Trophoblast cell (in vitro differentiated cells and primary cell): Measurements from ENCODE around the gene ANP32E.
"Not testable (repeated sequence)": the region's sequence is repeated elsewhere in the genome, so short reads cannot be mapped to it uniquely, and the experiment has no call there.

Experiments used
- DNase-seq, 2 donors: peaks; one replicate each; pipeline ENCODE4 v3.0.0-alpha.2; 2016
- H2AFZ ChIP-seq: 2 replicates; pipeline ENCODE4 v1.6.1; 2013; ENCODE audit warnings: low read length, moderate library complexity, mild to moderate bottlenecking; ENCODE audit not compliant: insufficient read depth, poor library complexity
- H2AK5ac ChIP-seq: 2 replicates; pipeline ENCODE4 v1.6.1; 2013; ENCODE audit warnings: mild to moderate bottlenecking, low read length
- H2BK120ac ChIP-seq: 2 replicates; pipeline ENCODE4 v1.6.1; 2013; ENCODE audit warnings: low read length, mild to moderate bottlenecking, moderate library complexity; ENCODE audit not compliant: insufficient read depth, poor library complexity
- H2BK12ac ChIP-seq: 2 replicates; pipeline ENCODE4 v1.6.1; 2013; ENCODE audit warnings: mild to moderate bottlenecking, low read length, moderate library complexity
- H2BK5ac ChIP-seq: 2 replicates; pipeline ENCODE4 v1.6.1; 2013; ENCODE audit warnings: low read length, low read depth, moderate library complexity, mild to moderate bottlenecking; ENCODE audit not compliant: poor library complexity
- H3K14ac ChIP-seq: 2 replicates; pipeline ENCODE4 v1.6.1; 2013; ENCODE audit warnings: mild to moderate bottlenecking, low read length
- H3K18ac ChIP-seq: 2 replicates; pipeline ENCODE4 v1.6.1; 2013; ENCODE audit warnings: mild to moderate bottlenecking, low read length
- H3K23ac ChIP-seq: 2 replicates; pipeline ENCODE4 v1.6.1; 2013; ENCODE audit warnings: low read length
- H3K27ac ChIP-seq: 2 replicates; pipeline ENCODE4 v1.5.1; 2013; ENCODE audit warnings: low read depth, mild to moderate bottlenecking, inconsistent platforms, low read length, moderate library complexity
- H3K27me3 ChIP-seq: 2 replicates; pipeline ENCODE4 v1.6.1; 2013; ENCODE audit warnings: inconsistent platforms, mild to moderate bottlenecking, low read length, moderate library complexity; ENCODE audit not compliant: insufficient read depth
- H3K36me3 ChIP-seq, 2 experiments: 1 replicate in 1 of 2; 2 replicates in 1 of 2; pipeline ENCODE4 v1.6.1; 2013; ENCODE audit warnings: low read length in 2 of 2, mild to moderate bottlenecking in 2 of 2, moderate library complexity in 1 of 2; ENCODE audit not compliant: insufficient read depth in 2 of 2, control insufficient read depth in 1 of 2
- H3K4ac ChIP-seq: 2 replicates; pipeline ENCODE4 v1.6.1; 2013; ENCODE audit warnings: low read depth, mild to moderate bottlenecking, low read length, moderate library complexity
- H3K4me1 ChIP-seq, 2 experiments: 1 replicate in 1 of 2; 2 replicates in 1 of 2; pipeline ENCODE4 v1.6.1; 2013; ENCODE audit warnings: low read length in 2 of 2, mild to moderate bottlenecking in 2 of 2, moderate library complexity in 1 of 2; ENCODE audit not compliant: insufficient read depth in 2 of 2, control insufficient read depth in 1 of 2
- H3K4me2 ChIP-seq: 2 replicates; pipeline ENCODE4 v1.6.1; 2013; ENCODE audit warnings: inconsistent platforms, mild to moderate bottlenecking, low read length, moderate library complexity
- H3K4me3 ChIP-seq: 2 replicates; pipeline ENCODE4 v1.5.1; 2013; ENCODE audit warnings: mild to moderate bottlenecking, low read depth, low read length, inconsistent platforms
- H3K79me1 ChIP-seq: one replicate; pipeline ENCODE4 v1.6.1; 2013; ENCODE audit warnings: low read length
- H3K79me2 ChIP-seq: 2 replicates; pipeline ENCODE4 v1.6.1; 2013; ENCODE audit warnings: low read length, mild to moderate bottlenecking; ENCODE audit not compliant: control insufficient read depth, insufficient read depth, poor library complexity
- H3K9ac ChIP-seq: 2 replicates; pipeline ENCODE4 v1.6.1; 2013; ENCODE audit warnings: mild to moderate bottlenecking, low read length
- H3K9me3 ChIP-seq: 2 replicates; pipeline ENCODE4 v1.6.1; 2013; ENCODE audit warnings: low read depth, mild to moderate bottlenecking, control low read depth, inconsistent platforms, low read length; ENCODE audit not compliant: insufficient read depth
- H4K12ac ChIP-seq: 2 replicates; pipeline ENCODE4 v1.6.1; 2013; ENCODE audit warnings: low read depth, mild to moderate bottlenecking, low read length, moderate library complexity
- H4K8ac ChIP-seq: 2 replicates; pipeline ENCODE4 v1.6.1; 2013; ENCODE audit warnings: low read depth, mild to moderate bottlenecking, low read length, moderate library complexity
- H4K91ac ChIP-seq: one replicate; pipeline ENCODE4 v1.6.1; 2013; ENCODE audit warnings: low read depth, mild to moderate bottlenecking, low read length, moderate library complexity
- WGBS: extraction: QIAGEN DNeasy Blood & Tissue Kit; methylation state at CpG from one replicate; pipeline ENCODE4 v1.1.7; 2013; ENCODE audit warnings: missing lambda C conversion rate; ENCODE audit not compliant: insufficient read length, insufficient coverage; ENCODE audit errors: extremely low coverage; 5-methylcytosine and 5-hydroxymethylcytosine counted together

Gene ANP32E

DNA sequence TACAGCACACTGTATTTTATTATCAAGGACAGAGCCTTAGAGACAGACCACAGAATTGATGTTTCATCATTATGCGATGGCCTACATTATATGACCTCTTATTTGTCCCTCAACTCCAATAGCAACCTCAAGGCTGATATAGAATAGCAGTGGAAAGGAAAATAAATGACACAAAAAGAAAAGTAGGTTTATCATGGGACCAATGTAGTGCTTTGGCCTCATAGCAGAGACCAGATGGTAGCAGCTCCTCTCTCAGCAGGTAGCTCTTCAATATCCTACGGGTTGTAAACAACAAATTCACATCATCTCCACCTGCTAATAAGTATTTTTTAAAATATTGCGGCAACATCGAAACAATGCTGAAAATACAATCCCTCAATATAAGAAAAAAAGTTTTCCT is 25.2 kb downstream of the ANP32E start:
- no peaks in the 10 kb centered on the region for H3K4me1 ChIP-seq
- DNase-seq: no peak
- H2BK12ac ChIP-seq: no peak overlapping the region
- H3K4ac ChIP-seq: no peak overlapping the region
- no peaks in the 10 kb centered on the region for H3K27me3 ChIP-seq
- H4K12ac ChIP-seq: no peak overlapping the region
- no peak overlapping the region for H3K4me3 ChIP-seq
- no peak overlapping the region for H3K27ac ChIP-seq
- no peaks in the 10 kb centered on the region for H3K9me3 ChIP-seq
- H3K4me2 ChIP-seq: no peak overlapping the region
- H3K14ac ChIP-seq: no peak overlapping the region
- no peaks in the 10 kb centered on the region for H3K36me3 ChIP-seq
- no peak overlapping the region for H4K91ac ChIP-seq
- H2BK120ac ChIP-seq: no peak overlapping the region
- no peak overlapping the region for H3K18ac ChIP-seq
- H4K8ac ChIP-seq: no peak overlapping the region
- WGBS: no CpG with 5 or more reads among the region's 4 CpGs
- H2AFZ ChIP-seq: no peak overlapping the region
- H3K79me2 ChIP-seq: no peaks in the 10 kb centered on the region
- no peak overlapping the region for H2AK5ac ChIP-seq
- H3K79me1 ChIP-seq: peaks cover 4% of the 10 kb centered on the region
- H2BK5ac ChIP-seq: no peak overlapping the region
- no peak overlapping the region for H3K9ac ChIP-seq
- no peak overlapping the region for H3K23ac ChIP-seq

DNA sequence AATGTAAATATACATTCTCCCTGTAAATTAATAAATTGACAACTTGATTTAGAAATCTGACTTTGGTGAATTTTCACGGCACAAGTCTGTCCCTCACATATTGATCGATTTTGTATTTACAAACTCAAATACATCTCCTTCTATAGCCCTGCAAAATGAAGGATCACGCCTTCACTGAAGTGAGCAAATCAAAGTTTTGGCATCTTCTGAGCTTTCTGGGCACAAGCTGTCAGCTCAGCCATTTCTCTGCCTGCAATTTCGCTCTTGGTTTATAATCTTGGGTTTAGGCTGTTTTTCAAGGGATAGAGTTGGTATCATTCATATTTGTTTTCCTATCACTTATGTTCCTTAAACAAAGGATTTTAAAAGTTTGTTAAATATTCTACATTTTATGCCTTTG is 25.8 kb downstream of the ANP32E start:
- Histone ChIP-seq H2BK120ac (no peak overlapping the region), H2BK12ac (no peak overlapping the region), H3K27ac (no peak overlapping the region), H3K9me3 (no peaks in the 10 kb centered on the region), H3K4me3 (no peak overlapping the region), H3K14ac (no peak overlapping the region), H2AK5ac (no peak overlapping the region), H3K9ac (no peak overlapping the region), H3K18ac (no peak overlapping the region), H4K91ac (no peak overlapping the region), H3K4ac (no peak overlapping the region), H4K8ac (no peak overlapping the region), H3K36me3 (no peaks in the 10 kb centered on the region), H2AFZ (no peak overlapping the region), H2BK5ac (no peak overlapping the region), H3K79me2 (no peaks in the 10 kb centered on the region), H3K23ac (no peak overlapping the region), H4K12ac (no peak overlapping the region), H3K4me1 (no peaks in the 10 kb centered on the region), H3K79me1 (peaks cover 4% of the 10 kb centered on the region), H3K4me2 (no peak overlapping the region), H3K27me3 (no peaks in the 10 kb centered on the region)
- no peak for DNase-seq
- WGBS: no CpG with 5 or more reads among the region's 4 CpGs

DNA sequence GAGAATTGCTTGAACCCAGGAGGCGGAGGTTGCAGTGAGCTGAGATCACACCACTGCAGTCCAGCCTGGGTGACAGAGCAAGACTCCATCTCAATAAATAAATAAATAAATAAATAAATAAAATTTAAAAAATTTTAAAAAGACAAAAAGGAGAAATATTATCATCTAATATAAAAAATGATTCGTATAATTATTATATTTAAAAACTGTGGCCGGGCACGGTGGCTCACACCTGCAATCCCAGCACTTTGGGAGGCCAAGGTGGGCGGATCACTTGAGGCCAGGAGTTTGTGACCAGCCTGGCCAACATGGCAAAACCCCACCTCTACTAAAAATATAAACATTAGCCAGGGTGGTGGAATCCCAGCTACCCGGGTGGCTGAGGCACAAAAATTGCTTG is 27.5 kb downstream of the ANP32E start:
- not testable (repeated sequence) for H3K9me3 ChIP-seq, H4K8ac ChIP-seq, H4K91ac ChIP-seq, H4K12ac ChIP-seq, H3K36me3 ChIP-seq, H2BK12ac ChIP-seq, H3K14ac ChIP-seq, H3K27ac ChIP-seq, H3K4me1 ChIP-seq, H2BK120ac ChIP-seq, H3K27me3 ChIP-seq, H3K4me3 ChIP-seq, H3K4ac ChIP-seq, H3K79me2 ChIP-seq, H3K4me2 ChIP-seq, H3K79me1 ChIP-seq, H2AK5ac ChIP-seq, H3K9ac ChIP-seq, H2AFZ ChIP-seq, H3K23ac ChIP-seq, H2BK5ac ChIP-seq, DNase-seq, H3K18ac ChIP-seq
- no CpG with 5 or more reads among the region's 6 CpGs for WGBS

DNA sequence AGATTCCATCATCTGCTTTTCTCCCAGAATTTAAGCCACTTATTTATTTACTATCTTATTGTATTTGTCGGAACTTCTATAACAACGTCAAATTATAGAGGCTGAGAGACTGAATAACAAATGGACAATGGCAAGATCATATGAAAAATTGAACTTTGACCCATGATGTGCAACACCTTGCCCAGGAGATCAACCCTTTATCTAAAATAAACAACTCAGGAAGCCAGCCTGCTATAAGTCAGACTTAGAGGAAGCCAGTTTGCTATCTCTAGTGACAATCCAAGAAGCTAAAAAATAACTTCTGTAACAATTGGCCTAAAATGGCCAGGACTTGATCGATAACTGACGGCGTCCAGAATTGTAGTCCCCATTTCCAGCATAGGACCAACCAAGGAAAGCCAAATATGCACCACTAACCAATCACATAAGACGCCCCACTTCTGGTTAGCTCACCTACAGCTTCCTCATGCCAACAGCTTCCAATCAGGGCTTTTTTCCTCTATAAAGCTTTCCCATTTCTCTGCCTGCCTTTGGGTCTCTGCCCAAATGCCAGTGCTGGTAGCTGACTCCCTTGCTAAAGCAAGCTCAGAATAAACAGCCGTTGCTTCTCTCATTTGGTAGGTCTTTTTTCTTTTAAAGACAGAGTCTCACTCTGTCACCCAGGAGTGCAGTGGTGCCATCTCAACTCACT is 28.5 kb downstream of the ANP32E start:
- H3K9ac ChIP-seq: no peak overlapping the region
- H2BK12ac ChIP-seq: no peak overlapping the region
- H3K23ac ChIP-seq: no peak overlapping the region
- WGBS: no CpG with 5 or more reads among the region's 7 CpGs
- H2BK5ac ChIP-seq: no peak overlapping the region
- H4K12ac ChIP-seq: no peak overlapping the region
- H3K79me1 ChIP-seq: no peaks in the 10 kb centered on the region
- no peak overlapping the region for H2AFZ ChIP-seq
- H3K36me3 ChIP-seq: no peaks in the 10 kb centered on the region
- DNase-seq: no peak
- H3K4ac ChIP-seq: no peak overlapping the region
- H3K14ac ChIP-seq: no peak overlapping the region
- H3K4me1 ChIP-seq: no peaks in the 10 kb centered on the region
- H3K4me3 ChIP-seq: no peak overlapping the region
- no peak overlapping the region for H2AK5ac ChIP-seq
- no peaks in the 10 kb centered on the region for H3K79me2 ChIP-seq
- no peak overlapping the region for H4K8ac ChIP-seq
- H4K91ac ChIP-seq: no peak overlapping the region
- no peaks in the 10 kb centered on the region for H3K9me3 ChIP-seq
- H3K18ac ChIP-seq: no peak overlapping the region
- no peaks in the 10 kb centered on the region for H3K27me3 ChIP-seq
- H3K4me2 ChIP-seq: no peak overlapping the region
- H3K27ac ChIP-seq: no peak overlapping the region
- H2BK120ac ChIP-seq: no peak overlapping the region
